GM12873 (cell line): ENCODE measurements around the gene KCNMA1.

ENCODE experiments used
- CTCF ChIP-seq: IDR thresholded peaks from 2 replicates; pipeline ENCODE4 v1.5.1; 2012; ENCODE audit warnings: low read depth, mild to moderate bottlenecking, moderate library complexity, low read length, control low read depth; ENCODE audit not compliant: insufficient read depth; ENCODE audit errors: missing control alignments

KCNMA1 gene

GRCh38 chr10:77637532-77638320, at the start of gene KCNMA1:
Gene KCNMA1 (minus strand): TSS chr10:77637808.
- no peak for TF ChIP-seq CTCF

- TF ChIP-seq CTCF, result no peak
These were observed 49.2 kb upstream of the KCNMA1 start for GRCh38 chr10:77686650-77687417.

- TF ChIP-seq CTCF, result no peak
These were observed 48.5 kb upstream of the KCNMA1 start for GRCh38 chr10:77686096-77686495.

GRCh38 chr10:77685432-77685831, 47.8 kb upstream of the KCNMA1 start:
- no peak for TF ChIP-seq CTCF

GRCh38 chr10:77682393-77683087, 44.9 kb upstream of the KCNMA1 start:
- TF ChIP-seq CTCF, result no peak

- no peak for TF ChIP-seq CTCF
These were observed 44.2 kb upstream of the KCNMA1 start for GRCh38 chr10:77681839-77682238.

GRCh38 chr10:77680811-77681210, 43.2 kb upstream of the KCNMA1 start:
- no peak for TF ChIP-seq CTCF
